Kidney epithelial cell (primary cell): ENCODE results near the gene FAM241B. TPM values are rescaled to one million over a fixed set of nuclear protein-coding genes. Genes with fewer than 3 reads are reported as not detected.

Experiments
- DNase-seq: peaks from one replicate; pipeline ENCODE4 v3.0.0-alpha.2; 2010; ENCODE audit warnings: low read depth
- H3K27me3 ChIP-seq: 2 replicates; pipeline ENCODE4 v1.6.0; 2011; ENCODE audit warnings: low read length; ENCODE audit not compliant: control insufficient read depth, insufficient read depth
- H3K36me3 ChIP-seq: 2 replicates; pipeline ENCODE4 v1.5.1; 2011; ENCODE audit warnings: low read length; ENCODE audit not compliant: control insufficient read depth, insufficient read depth
- H3K4me3 ChIP-seq: 2 replicates; pipeline ENCODE4 v1.5.1; 2011; ENCODE audit warnings: low read depth, mild to moderate bottlenecking, control low read depth, low read length
- total RNA-seq: library from RNA; depleted of rRNA; stranded (reverse); fragments of >200 nt; gene quantifications from 2 replicates; pipeline ENCODE4 v1.2.3, GENCODE V29; 2015
- TF ChIP-seq, protein P1 (sequence below): IDR thresholded peaks from 2 replicates; pipeline ENCODE4 v1.5.1; 2011; ENCODE audit warnings: mild to moderate bottlenecking, moderate library complexity, low read length, control low read depth, inconsistent platforms; ENCODE audit not compliant: insufficient read depth, poor library complexity, severe bottlenecking

Gene FAM241B
- total RNA-seq, 1 donor from 2014 or later = 14.0 TPM

DNA sequence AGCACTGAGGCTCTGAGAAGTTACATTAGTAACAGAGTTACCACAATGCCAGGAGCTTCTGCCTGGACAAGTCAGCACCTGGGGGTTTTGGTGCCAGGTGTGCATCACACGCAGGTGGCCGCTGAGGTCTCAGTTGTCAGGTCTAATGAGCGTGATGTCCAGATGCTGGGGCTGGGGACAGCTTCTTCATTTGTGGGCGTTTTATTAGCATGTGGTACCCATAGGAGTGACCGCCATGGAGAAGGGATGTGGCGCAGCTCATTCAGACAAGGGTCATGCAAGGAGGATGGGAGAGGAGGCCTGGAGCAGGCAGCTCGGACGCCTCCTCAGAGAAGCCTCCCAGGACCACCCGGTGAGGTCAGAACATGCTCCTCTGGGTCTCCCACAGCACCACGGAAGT lies 27.8 kb downstream of the FAM241B start:
- Histone ChIP-seq H3K4me3 (no peak overlapping the region), H3K27me3 (peaks cover 55% of the 10 kb centered on the region), H3K36me3 (no peaks in the 10 kb centered on the region)
- TF ChIP-seq, protein P1, sequence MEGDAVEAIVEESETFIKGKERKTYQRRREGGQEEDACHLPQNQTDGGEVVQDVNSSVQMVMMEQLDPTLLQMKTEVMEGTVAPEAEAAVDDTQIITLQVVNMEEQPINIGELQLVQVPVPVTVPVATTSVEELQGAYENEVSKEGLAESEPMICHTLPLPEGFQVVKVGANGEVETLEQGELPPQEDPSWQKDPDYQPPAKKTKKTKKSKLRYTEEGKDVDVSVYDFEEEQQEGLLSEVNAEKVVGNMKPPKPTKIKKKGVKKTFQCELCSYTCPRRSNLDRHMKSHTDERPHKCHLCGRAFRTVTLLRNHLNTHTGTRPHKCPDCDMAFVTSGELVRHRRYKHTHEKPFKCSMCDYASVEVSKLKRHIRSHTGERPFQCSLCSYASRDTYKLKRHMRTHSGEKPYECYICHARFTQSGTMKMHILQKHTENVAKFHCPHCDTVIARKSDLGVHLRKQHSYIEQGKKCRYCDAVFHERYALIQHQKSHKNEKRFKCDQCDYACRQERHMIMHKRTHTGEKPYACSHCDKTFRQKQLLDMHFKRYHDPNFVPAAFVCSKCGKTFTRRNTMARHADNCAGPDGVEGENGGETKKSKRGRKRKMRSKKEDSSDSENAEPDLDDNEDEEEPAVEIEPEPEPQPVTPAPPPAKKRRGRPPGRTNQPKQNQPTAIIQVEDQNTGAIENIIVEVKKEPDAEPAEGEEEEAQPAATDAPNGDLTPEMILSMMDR = no peak
- DNase-seq = no peak

DNA sequence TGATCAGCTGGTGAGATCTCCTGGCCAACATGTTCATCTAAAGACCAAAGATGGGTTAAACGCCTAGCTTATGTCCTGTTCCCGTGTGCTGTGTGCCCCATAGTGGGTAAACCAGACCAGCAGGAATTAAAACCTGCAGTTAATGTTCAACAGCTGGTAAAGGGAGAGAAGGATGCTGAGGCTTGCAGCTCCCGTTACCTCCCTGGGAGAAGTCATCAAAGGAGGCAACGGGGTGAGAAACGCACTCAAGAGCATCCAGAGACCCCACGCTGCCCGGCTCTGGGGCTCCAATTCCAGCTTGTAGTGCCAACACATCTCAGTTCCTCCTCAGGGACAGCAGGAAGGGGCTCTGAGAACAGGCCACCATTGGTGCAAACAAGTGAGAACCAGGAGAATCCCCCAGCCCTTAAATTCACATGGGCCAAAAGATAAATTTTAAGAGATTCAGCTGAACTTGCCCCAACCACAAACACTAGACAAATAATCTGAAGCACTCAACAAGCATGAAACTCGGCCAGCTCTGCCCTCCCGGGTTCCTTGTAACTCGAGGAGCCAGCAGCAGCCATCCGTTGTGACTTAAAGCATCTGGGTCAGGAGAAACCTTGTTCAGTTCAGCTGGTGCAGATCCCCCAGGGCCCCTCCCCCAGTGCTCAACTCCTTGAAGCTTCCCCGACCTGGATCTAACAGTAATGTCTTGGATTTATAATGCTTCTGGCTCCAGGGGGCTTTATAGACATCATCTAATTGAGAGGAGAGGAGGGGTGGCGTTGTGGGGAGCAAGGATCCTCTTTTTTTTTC lies 29.4 kb downstream of the FAM241B start:
- H3K27me3 ChIP-seq = peaks cover 54% of the 10 kb centered on the region
- H3K4me3 ChIP-seq = no peak overlapping the region

DNA sequence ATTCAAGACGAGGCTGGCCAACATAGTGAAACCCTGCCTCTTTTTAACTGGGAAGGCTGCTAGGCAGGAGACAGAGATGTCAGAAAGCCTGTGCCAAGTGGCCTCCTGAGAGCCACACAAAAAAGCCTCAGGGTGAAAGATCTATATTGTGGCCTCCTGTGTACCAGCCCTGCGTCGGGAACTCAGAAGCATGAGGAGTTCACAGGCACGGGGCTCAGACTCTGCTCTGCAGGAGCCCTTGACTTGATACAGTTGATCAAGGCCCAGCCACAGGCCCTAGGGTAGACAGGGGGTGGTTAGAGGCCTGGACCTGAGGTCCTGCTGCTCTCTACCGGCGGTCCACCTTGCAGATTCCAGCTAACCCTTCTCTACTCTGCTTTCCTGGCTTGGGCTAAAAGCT lies 30.2 kb downstream of the FAM241B start:
- Histone ChIP-seq H3K27me3 (peaks cover 49% of the 10 kb centered on the region), H3K4me3 (no peak overlapping the region), H3K36me3 (no peaks in the 10 kb centered on the region)
- no peak for DNase-seq
- TF ChIP-seq, protein P1 = no peak

More for the DNA sequence above, 29.4 kb downstream of the FAM241B start:
- no peaks in the 10 kb centered on the region for H3K36me3 ChIP-seq
- TF ChIP-seq, protein P1 = no peak
- no peak for DNase-seq

DNA sequence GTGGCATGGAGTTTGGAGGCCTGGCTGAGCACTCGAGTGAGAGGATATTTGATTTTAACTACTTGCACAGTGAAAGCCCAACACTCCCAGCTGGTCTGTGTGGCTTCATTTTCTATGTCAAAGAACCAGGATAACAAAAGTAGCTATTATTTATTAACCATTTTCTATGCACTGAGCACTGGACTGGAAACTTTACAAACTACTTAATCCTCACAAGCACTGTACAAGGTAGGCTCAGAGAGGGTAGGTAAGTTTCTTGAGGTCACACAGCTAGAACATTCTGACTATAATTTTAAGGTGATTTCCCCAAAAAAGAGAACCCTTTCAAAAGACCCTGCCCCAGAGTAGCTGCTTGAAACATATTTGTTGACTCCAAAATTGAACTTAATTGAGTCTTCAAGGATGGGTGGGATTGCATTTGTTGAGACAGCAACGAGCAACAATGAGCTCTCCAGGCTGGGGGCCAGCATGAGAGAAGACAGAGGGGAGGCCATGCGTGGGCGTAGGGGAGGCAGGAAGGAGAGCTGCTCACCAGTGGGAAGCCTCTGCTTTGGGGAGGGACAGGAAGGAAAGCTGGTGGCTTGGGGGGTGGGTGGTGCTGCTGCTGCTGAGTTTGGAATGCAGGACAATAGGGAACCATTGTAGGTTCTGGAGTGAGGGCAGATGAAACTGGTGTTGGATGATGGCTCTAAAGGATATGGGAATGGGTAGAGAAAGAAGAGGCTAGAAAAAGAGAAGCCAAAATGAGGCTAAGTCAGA lies 31.5 kb downstream of the FAM241B start:
- TF ChIP-seq, protein P1 = no peak
- no peak for DNase-seq
- Histone ChIP-seq H3K4me3 (no peak overlapping the region), H3K36me3 (no peaks in the 10 kb centered on the region), H3K27me3 (peaks cover 41% of the 10 kb centered on the region)

DNA sequence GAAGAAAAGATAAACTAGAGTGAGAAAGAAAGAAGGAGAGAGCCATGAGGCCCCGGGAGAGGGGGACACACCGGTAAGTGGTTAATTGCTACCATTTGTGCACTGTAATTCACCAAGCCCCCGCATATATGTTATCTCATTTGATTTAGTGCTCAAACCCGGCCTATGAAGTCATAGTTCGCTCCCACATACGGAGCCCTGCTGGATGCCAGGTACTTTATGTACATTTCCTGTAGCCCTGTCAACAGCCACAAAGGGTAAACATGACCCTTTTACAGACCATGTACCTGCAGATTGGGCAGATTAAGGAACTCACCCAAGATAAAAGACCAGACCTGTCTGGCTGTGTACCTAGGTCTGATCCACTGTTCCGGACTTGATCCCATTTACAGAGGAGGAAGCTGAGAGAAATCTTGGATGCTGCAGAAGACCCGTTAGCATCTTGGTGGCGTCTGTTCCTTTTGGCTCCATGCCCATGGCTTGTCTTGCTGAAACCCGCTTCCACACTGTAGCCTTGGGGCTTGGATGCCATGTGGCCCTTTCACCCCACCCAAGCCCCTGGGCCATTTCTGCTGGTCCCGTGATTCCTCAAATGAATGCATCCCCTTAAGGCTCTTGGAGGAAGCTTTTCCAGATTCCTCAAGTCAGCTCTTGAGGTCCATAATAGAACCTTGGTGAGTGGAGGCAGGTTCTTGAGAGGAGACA lies 32.3 kb downstream of the FAM241B start:
- no peak overlapping the region for H3K4me3 ChIP-seq
- peaks cover 37% of the 10 kb centered on the region for H3K27me3 ChIP-seq
- TF ChIP-seq, protein P1 = no peak

More for the DNA sequence above, 32.3 kb downstream of the FAM241B start:
- no peaks in the 10 kb centered on the region for H3K36me3 ChIP-seq
- DNase-seq = no peak
